Stimulated activated CD8-positive, alpha-beta memory T cell treated with anti-CD3 and anti-CD28 coated beads, Interleukin-7, amount 100 ng/mL, for 4 hours (primary cell): Measurements from ENCODE around the gene PIK3R5.

Source experiments
- DNase-seq, 2 donors: peaks; one replicate each; pipeline ENCODE4 v3.0.0-alpha.2; 2020; ENCODE audit warnings: low read depth in 2 of 2

The PIK3R5 gene

DNA sequence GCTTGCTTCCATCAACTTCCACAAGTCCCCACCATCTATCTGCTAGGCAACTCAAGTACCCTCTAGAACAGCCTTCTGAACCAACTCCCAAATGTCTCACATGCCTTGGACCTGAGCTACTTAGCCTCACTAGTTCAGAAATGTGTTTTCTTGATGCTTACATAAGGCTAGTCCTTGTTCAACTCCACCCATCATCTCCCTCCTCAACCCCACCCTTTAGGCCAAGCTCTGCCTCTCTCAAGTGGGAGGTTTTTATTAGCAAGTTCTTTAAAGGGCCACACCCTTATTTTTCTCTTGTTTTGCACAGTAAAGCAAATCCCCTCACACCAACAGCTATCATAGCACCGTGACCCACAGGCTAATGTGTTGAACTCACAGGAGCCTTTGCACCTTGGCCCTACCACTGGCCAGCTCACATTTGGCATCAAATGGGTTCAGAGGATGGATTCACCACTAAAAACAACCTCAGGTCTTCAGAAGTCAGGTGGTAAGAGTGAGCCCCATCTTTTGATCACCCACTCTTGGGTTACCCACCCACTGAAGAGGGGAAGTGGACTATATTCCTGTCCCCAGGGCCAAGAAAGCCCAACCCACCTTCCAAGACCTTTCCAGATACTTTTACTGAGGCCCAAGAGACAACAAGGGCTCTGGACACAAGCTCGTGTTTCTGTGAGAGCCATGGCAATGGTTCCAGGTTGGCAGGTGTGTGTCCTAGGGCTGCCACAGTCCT, 12.2 kb downstream of the PIK3R5 start:
- no peak for DNase-seq

GRCh38 chr17:8952191-8952590, 13.3 kb downstream of the PIK3R5 start:
- DNase-seq, result no peak

DNA sequence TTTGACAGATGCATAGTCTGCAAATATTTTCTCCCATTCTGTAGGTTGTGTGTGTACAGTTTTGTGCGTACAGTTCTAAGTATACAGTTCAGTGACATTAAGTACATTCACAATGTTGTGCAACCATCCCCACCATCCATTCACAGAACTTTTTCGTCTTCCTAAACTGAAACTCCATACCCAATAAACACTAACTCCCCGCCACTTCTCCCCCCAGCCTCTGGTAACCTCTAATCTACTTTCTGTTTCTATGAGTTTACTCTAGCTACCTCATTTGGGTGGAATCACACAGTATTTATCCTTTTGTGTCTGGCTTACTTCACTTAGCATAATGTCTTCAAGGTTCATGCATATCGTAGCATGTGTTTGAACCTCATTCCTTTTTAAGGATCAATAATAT, 14.3 kb downstream of the PIK3R5 start:
- DNase-seq, result no peak

GRCh38 chr17:8949061-8949661, 16.3 kb downstream of the PIK3R5 start:
- no peak for DNase-seq

GRCh38 chr17:8948462-8948861, 17.0 kb downstream of the PIK3R5 start:
- no peak for DNase-seq

DNA sequence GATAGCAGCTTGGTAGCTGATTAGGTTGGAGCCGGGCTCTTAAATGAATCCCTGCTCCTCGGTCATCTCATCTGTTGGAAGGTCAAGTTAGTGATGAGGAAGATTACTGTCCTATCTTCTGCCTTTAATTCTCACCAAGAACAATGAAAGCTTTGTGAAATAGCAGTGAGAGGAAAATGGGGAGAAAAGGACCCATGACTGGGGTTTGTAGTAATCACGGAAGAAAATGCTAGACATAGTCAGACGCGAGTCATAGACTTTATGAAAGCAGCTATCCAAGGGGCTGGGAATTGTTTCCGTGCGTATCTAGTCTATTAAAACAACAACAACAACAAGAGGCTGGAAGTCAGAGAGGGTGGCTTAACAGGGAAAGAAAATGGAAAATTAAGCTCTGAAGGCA, 18.3 kb downstream of the PIK3R5 start:
- no peak for DNase-seq

- no peak for DNase-seq
Observed at GRCh38 chr17:8946476-8946875, 19.0 kb downstream of the PIK3R5 start.

- no peak for DNase-seq
Observed at GRCh38 chr17:8946071-8946470, 19.4 kb downstream of the PIK3R5 start.

GRCh38 chr17:8944748-8945147, 20.8 kb downstream of the PIK3R5 start:
- no peak for DNase-seq

- no peak for DNase-seq
Observed at GRCh38 chr17:8944083-8944482, 21.4 kb downstream of the PIK3R5 start.

DNA sequence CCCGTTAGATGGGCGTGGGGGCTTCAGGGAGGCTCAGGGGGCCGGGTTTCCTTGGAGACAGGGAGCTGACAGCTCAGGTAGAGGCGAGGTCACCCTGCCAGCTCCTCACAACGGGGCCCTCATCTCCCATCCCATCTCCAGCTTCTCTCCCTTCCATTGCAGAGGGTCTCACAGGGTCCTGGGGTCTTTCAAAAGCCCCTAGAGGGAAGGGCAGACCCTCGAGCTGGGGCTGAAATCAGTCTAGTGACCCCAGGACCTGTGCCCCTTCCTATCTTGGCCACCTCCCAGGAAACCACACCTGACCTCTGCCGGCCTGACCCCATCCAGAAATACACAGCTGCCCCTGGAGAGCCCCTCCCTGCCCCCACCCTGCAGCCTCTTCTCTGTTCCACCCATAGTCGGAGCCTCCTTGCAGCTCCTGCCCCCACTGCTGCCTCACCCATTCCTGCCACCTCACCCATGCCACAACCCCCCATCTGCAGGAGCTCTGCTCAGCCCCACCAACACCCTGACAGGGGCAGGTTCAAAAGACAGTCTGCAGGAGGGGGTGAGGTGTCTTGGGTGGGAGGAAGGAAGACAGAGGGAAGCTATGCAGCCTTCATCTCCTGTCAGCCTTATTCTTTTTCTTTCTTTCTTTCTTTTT, 23.4 kb downstream of the PIK3R5 start:
- peak in 1 of 2 donors; percentile 59 for DNase-seq

DNA sequence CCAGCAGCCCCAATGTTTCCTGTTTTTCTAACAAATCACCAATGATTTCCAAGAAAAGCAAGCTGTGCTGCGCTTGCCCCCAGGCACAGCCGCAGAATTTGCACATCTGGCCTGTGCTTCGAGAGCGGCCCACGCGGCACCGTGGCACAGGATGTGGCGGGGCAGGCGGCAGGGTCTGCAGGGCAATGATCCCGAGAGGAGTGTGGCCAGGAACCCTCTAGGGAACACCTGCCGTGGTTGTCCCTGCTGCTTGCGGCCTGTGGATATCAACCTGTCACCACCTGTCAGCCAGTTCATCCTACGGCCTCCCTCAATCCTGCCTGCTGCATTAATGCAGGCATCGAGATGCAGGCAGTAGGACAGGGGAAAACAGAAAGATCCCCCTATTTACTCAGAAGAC, 24.0 kb downstream of the PIK3R5 start:
- DNase-seq, result peak; percentile 55 to 71

- peak in 1 of 2 donors; percentile 43 for DNase-seq
Observed at GRCh38 chr17:8940866-8941471, 24.5 kb downstream of the PIK3R5 start.

DNA sequence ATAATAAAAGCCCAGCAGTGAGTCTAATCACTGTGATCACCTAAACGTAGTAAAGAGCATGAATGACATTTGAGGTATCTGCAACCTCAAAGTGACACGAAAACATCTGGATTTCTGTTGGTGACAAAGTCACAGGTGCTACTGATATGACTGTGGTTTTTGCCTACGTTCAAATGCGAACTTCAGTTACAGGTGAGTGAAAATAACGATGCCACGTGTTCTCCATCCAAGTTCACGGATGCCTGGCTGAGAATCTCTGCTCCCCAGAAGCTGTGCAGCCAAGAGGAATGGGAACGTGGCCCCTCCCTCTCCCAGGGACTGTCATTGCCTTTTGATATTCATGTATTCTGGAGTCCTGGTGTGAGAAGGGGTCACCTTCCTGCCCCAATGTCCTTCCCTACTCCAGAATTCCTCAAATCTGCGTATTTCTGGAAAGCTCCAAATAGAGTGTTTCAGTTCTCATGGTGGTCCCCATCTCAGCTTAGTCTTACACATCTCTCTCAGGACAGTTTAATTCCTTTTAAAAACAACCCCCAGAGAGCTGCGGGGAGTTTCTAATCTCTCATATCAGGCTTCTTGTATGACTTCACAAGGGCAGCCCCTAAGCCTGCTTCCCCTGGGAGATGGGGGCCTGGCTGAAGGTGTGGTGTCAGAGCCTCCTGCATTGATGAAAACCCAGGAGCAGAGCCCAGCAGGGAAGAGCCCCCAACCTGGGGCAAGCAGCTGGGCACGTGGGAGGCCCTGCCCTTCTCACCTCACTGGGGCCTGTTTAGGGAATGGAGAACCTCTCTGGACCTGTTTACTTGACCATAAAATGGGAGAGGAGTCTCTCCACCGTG, 25.8 kb downstream of the PIK3R5 start:
- DNase-seq, result no peak

GRCh38 chr17:8938933-8939332, 26.6 kb downstream of the PIK3R5 start:
- DNase-seq, result no peak

DNA sequence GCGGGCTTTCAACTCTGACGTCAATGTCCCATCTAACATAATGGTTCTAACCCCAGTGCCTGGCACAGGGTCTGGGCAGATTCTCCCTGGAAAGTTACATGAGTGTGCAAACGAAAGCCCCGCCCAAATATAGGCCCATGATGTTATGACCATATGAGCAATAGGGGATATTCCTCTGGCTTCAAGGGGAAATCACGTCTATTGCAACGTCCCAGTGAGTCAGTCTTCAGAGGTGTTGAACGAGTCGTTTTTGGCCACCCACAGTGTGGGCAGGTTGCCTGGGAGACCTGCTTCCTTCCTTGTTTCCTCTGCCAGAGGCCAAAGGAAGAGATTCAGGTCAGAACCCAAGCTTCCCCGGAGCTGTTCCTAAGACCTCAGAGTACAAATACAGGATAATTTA, 30.3 kb downstream of the PIK3R5 start:
- peak; percentile 66 to 68 for DNase-seq

- DNase-seq, result no peak
Observed at GRCh38 chr17:8934346-8934745, 31.2 kb downstream of the PIK3R5 start.

- DNase-seq, result no peak
Observed at GRCh38 chr17:8930649-8931048, 34.9 kb downstream of the PIK3R5 start.

DNA sequence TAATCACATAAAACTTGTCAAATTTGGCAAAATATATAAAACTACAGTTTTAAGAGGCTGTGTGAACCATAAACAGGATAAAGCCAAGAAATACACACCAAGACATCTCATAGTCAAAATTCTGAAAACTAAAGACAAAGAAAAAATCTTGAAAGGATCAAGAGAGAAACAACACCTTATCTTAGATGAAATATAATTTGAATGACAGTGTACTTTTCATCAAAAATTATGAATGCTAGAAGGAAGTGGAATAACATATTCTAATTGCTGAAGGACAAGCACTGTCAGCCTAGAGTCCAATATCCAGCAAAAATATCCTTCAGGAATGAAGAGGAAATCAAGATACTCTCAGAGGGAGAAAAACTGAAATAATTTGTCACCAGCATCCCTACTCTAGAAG, 37.2 kb downstream of the PIK3R5 start:
- DNase-seq, result no peak

- DNase-seq, result no peak
Observed at GRCh38 chr17:8927395-8927794, 38.1 kb downstream of the PIK3R5 start.

- no peak for DNase-seq
Observed at GRCh38 chr17:8925808-8926207, 39.7 kb downstream of the PIK3R5 start.

DNA sequence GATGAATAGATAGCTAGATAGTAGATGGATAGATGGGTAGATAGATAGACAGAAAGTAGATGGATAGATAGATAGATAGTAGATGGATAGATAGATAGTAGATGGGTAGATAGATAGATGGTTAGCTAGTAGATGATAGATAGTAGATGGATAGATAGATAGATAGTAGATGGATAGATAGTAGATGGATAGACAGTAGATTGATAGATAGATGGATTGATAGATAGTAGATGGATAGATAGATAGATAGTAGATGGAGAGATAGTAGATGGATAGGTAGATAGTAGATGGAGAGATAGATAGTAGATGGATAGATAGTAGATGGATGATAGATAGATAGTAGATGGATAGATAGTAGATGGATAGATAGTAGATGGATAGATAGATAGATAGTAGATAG, 40.4 kb downstream of the PIK3R5 start:
- DNase-seq, result no peak
